IgD-negative memory B cell (primary cell): Measurements from ENCODE around the gene ARHGEF12. TPM values are rescaled to one million over a fixed set of nuclear protein-coding genes. Genes with fewer than 3 reads are reported as not detected.
A peak's percentile ranks its signal among the peaks of the same experiment; 100 is the strongest.

Experiments
- H3K27ac Mint-ChIP-seq, 3 donors: one replicate each; pipeline ENCODE4 v1.8.0; 2020 to 2022; ENCODE audit warnings: mild to moderate bottlenecking in 3 of 3, mixed read lengths in 3 of 3, moderate library complexity in 1 of 3
- H3K27me3 Mint-ChIP-seq: one replicate; pipeline ENCODE4 v1.8.0; 2021; ENCODE audit warnings: mixed read lengths
- H3K36me3 Mint-ChIP-seq: one replicate; pipeline ENCODE4 v1.8.0; 2020; ENCODE audit warnings: mild to moderate bottlenecking, mixed read lengths
- H3K4me1 Mint-ChIP-seq, 3 donors: one replicate each; pipeline ENCODE4 v1.8.0; 2020 to 2022; ENCODE audit warnings: mixed read lengths in 3 of 3, mild to moderate bottlenecking in 1 of 3
- H3K4me3 Mint-ChIP-seq, 4 donors: one replicate each; pipeline ENCODE4 v1.8.0; 2020 to 2022; ENCODE audit warnings: mild to moderate bottlenecking in 4 of 4, mixed read lengths in 4 of 4, moderate library complexity in 3 of 4
- H3K9me3 Mint-ChIP-seq, 3 donors: one replicate each; pipeline ENCODE4 v1.8.0; 2020 to 2021; ENCODE audit warnings: mixed read lengths in 3 of 3, mild to moderate bottlenecking in 1 of 3
- polyA plus RNA-seq: library from polyadenylated mRNA; unstranded; fragments of 300-500 nt; fragmentation: Illumina TruSeq; gene quantifications from one replicate; pipeline ENCODE4 v1.2.3, GENCODE V29; 2021

Gene ARHGEF12
- polyA plus RNA-seq, 1 donor from 2014 or later = 4.5 TPM

DNA sequence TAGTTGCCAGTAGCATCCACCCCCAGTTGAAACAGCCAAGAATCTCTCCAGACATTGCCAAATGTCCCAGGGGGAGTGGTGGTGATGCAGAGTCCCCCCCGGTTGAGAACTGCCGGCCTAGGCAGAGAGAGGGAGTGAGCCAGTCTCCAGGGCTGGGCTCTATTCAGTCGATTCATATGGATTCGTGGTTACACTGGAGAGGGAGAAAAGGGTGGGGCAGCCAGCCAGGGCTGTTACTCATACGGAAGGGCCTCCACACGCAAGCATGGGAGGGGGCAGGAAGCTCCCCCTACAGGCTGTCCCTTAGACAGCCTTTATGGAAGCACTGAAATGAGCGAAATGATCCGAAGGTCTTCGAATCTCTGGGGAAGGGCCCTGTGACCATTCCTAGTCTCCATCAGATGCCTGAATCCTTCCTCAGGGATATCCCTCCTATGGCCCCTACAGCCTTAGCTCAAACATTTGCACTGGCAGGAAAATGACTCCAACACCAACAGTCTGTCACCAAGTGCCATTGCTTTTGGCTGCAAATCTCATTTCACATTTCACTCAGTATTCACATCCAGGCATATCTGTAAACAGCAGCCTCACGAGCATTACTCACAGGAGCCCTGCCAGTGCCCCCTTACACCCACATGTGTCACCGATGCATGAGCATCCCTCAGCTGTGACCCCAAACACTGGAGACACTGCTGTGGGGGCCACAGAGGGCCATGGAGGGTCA is 29.5 kb upstream of the ARHGEF12 start:
- Mint-ChIP-seq H3K4me3 (no peak overlapping the region), H3K4me1 (peaks cover 0 to 5% (median 2%) of the 10 kb centered on the region in 3 donors), H3K9me3 (no peaks in the 10 kb centered on the region), H3K36me3 (no peaks in the 10 kb centered on the region), H3K27ac (peak overlapping the region in 1 of 3 donors; percentile 78), H3K27me3 (peaks cover 6% of the 10 kb centered on the region)

DNA sequence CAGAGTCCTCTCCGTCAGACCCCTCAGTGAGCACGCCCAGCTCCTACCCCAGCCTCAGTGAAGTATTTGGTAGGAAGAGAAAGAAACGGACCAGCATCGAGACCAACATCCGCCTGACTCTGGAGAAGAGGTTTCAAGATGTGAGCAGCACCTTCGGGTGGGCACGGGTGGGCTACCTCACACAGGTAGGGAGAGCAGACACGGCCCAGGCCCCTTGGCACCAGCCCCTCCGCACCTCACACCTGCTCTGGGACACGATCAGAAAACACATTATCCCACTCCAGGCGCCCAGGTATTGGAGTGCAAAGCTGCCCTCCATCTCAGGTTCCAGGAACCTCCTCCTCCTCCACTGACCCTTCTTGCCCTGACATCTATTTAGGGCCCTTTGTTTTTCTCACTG is 28.7 kb upstream of the ARHGEF12 start:
- peaks cover 0 to 5% (median 2%) of the 10 kb centered on the region in 3 donors for H3K4me1 Mint-ChIP-seq
- no peaks in the 10 kb centered on the region for H3K9me3 Mint-ChIP-seq

DNA sequence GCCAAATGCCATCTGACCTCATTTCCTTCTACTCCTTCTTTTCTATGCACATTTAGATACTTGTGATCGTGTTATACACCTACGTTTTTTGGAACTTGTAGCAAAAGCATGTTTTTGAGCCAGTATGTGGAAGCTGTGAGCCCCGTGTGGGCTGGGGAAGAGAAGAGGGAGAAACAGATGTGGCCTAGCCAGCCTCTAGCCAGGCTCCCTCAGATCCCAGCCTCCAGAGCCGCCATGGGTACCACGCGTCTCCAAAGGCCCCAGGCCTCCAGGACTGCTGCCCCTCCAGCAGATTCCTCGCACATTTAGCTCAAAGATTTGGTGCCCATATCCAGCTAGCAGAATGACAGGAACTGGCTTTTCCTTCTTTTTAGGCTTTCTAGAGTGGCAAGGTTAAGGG is 28.1 kb upstream of the ARHGEF12 start:
- H3K9me3 Mint-ChIP-seq = no peaks in the 10 kb centered on the region
- H3K27me3 Mint-ChIP-seq = peaks cover 9% of the 10 kb centered on the region
- H3K27ac Mint-ChIP-seq = no peak overlapping the region
- no peak overlapping the region for H3K4me3 Mint-ChIP-seq
- peaks cover 2% of the 10 kb centered on the region for H3K36me3 Mint-ChIP-seq
- peaks cover 0 to 4% (median 1%) of the 10 kb centered on the region in 3 donors for H3K4me1 Mint-ChIP-seq

More for the DNA sequence above, 28.7 kb upstream of the ARHGEF12 start:
- Mint-ChIP-seq H3K36me3 (no peaks in the 10 kb centered on the region), H3K4me3 (no peak overlapping the region), H3K27me3 (peaks cover 7% of the 10 kb centered on the region), H3K27ac (peak overlapping the region in 1 of 3 donors; percentile 78)

DNA sequence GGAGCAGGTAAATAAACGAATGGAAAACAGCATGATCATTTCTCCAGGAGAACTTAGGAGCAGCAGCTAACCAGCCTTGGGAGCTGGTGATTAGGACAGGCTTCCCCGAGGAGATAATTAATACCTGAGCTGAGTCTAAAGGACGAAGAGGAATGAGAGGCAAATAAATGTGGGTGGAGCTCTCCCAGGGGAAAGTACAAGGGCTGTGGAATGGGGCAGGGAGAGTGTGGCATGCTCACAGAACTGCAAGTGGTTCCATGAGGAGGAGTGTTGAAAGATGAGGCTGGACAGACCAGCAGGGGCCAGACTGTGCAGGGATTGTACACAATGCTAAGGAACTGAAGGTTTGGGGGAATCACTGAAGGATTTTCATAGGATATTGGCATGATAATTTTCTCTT is 25.3 kb upstream of the ARHGEF12 start:
- Mint-ChIP-seq H3K27ac (no peak overlapping the region), H3K36me3 (peaks cover 2% of the 10 kb centered on the region), H3K27me3 (peaks cover 8% of the 10 kb centered on the region), H3K9me3 (peaks cover 0 to 2% (median 0%) of the 10 kb centered on the region in 3 donors), H3K4me3 (no peak overlapping the region), H3K4me1 (no peaks in the 10 kb centered on the region)

DNA sequence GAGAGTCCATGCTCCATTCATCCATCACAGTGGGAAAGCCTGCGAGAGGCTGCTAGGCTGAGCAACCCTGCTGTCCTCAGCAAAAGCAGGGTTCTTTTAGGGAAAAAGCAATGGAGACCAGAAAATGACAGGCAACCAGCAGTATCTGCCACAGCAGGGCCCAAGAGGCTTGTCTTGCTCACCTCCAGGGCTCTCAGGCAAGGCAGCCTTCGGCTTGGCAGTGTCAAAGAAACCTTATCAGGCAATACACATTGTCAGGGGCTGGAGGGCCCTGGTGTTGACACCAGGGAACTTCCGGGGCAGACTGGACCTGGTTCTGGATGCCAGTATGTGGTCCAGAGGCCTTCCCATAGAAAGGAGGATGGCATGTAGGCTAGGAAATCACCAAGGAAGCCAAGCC is 21.4 kb upstream of the ARHGEF12 start:
- no peaks in the 10 kb centered on the region for H3K4me1 Mint-ChIP-seq
- H3K36me3 Mint-ChIP-seq = peaks cover 2% of the 10 kb centered on the region
- peaks cover 0 to 2% (median 0%) of the 10 kb centered on the region in 3 donors for H3K9me3 Mint-ChIP-seq
- no peak overlapping the region for H3K4me3 Mint-ChIP-seq
- H3K27ac Mint-ChIP-seq = no peak overlapping the region
- H3K27me3 Mint-ChIP-seq = peaks cover 14% of the 10 kb centered on the region

DNA sequence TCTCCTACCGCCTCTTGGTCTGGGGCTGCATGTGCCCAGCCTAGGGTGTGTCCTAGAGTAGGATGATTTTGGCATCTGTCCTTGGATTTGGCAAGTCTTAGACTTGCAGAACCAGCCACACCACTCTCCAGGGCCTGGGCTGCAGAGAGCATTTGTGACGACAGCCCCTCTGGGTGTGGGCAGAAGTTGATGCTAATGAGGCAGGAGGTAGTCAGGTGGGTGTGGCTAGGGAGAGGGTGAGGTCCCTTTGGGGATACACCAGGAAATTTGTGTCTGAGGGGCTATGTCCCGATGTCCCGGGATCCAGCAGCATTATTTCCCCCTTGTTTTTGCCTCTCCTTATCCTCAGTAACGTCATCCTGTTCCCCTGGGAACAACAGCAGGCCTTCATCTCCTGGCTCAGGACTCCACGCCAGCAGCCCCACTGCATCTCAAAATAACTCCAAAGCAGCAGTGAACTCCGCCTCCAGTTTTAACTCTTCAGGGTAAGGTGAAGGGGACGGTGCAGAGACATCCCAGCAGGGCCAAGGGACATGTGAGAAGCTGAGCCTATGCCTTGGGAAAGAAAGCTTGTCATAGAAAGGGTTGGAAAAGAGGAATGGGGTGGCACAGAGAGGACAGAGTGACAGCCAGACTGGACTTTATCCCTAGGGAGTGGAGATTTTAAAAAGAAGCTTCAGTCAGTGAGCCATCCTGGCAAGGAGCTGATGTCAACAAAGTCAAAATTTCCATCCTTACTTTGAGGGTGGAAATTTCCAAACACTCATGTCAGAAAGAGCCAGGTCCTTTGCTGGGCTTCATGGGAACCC is 19.1 kb upstream of the ARHGEF12 start:
- Mint-ChIP-seq H3K4me1 (no peaks in the 10 kb centered on the region), H3K36me3 (peaks cover 2% of the 10 kb centered on the region), H3K27ac (no peak overlapping the region), H3K9me3 (peaks cover 0 to 2% (median 0%) of the 10 kb centered on the region in 3 donors), H3K4me3 (no peak overlapping the region), H3K27me3 (peaks cover 16% of the 10 kb centered on the region)

DNA sequence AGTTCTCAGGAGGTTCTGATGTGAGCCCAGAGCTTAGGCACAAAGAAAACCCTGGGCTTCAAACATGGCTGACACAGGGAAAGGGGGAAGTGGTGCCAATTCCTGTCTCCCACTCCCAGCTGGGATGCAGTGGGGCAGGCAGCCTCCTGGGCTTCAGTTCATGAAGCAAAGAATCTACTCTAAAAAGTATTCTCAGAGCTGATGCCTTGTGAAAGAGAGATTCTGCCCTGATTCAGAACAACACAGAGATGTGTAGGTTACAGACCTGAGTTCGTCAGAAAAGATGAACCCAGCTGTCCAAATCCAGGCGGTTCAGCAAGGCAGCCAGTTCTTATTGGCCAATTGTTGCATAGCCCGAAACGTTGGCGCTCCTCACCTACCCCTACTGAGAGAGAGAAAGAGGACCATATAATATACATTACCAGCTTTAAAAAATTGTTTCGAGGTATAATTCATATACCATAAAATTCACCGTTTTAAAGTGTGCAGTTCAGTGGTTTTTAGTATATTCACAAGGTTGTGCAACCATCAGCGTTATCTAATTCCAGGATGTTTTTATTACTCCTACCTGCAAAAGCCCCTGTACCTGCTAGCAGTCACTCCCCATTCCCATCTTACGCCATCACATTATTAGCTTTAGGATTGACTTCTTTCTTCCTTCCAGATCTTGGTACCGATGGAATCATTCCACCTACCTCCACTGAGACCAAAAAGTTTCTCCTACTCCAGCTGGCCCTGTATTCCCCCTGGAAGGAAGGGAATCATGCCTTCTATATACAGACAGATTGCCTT is 18.3 kb upstream of the ARHGEF12 start:
- Mint-ChIP-seq H3K36me3 (peaks cover under 1% of the 10 kb centered on the region), H3K9me3 (peaks cover 0 to 2% (median 0%) of the 10 kb centered on the region in 3 donors), H3K27me3 (peaks cover 15% of the 10 kb centered on the region), H3K27ac (no peak overlapping the region), H3K4me3 (no peak overlapping the region), H3K4me1 (no peaks in the 10 kb centered on the region)

DNA sequence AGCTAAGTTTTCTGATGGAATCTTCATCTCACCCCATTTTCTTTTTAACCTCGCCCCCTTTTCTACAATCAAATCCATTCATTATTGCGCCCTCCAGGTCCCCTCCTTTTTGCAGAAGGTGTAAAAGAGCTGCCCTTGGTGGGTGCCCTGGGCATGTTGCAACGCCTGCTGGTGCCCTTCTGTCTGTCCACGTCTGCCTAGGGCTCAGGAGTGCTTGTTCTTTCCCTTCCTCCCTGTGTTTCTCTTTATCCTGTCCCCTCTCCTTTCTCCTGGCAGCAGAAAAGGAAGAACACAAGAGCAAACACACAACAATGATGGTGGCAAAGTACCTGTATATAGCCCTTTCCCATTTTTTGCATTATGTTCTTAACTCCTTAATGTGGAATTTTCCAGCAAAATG is 17.3 kb upstream of the ARHGEF12 start:
- Mint-ChIP-seq H3K36me3 (no peaks in the 10 kb centered on the region), H3K27ac (no peak overlapping the region), H3K27me3 (peaks cover 17% of the 10 kb centered on the region), H3K4me3 (no peak overlapping the region), H3K4me1 (no peaks in the 10 kb centered on the region), H3K9me3 (peaks cover 0 to 2% (median 0%) of the 10 kb centered on the region in 3 donors)

DNA sequence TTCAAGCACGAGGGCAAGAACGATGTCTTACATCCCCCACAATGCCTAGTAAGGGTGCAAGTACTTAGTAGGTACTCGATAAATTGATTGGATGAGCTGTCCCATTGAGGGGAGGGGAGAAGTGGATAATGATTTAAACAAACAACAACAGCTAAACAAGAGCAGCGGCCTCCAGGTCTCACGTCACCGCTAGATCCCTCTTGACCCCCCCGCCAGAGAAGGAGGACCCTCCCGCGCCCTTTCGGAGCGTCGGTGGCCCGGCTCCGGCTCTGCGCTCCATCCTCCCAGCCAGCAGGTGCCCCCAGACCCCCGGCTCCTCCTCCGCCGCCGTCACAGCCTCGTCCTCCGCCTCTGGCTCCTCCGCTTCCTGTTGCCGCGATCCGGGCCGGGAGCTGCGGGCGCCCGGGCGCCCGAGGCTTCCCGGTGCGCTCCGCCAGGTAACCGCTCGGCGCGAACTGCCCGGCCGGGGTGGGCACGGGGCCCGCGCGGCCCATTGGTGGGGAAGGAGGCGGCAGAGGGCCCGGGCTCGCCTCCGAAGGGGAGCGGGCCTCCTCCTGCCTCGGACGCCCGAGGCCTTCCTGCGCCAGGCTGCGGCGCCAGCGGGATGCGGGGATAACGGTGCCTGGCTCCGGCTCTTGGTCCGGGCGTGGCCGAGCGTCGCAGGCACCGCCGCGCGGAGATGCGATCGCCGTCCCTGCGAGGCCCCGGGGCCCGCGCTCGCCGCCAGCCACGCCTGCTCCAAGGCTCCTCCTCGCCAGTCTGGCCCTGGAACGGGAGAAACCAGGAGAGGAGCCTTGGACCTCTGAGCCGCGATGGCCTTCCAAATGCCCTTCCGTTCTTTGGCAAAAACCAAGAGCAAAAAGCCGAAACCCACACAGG is 11.0 kb upstream of the ARHGEF12 start, which contains the start of gene TLCD5:
Gene TLCD5, plus strand, starts transcription at position 368 of the 879 bp plus-strand sequence. CDS start 2,143 bp downstream, outside the sequence.
- H3K9me3 Mint-ChIP-seq = no peaks in the 10 kb centered on the region
- H3K36me3 Mint-ChIP-seq = no peaks in the 10 kb centered on the region
- peak within 1 kb of the TSS in 1 of 3 donors; percentile 81 for H3K27ac Mint-ChIP-seq
- peaks cover 33% of the 10 kb centered on the region for H3K27me3 Mint-ChIP-seq
- H3K4me1 Mint-ChIP-seq = peaks cover 8 to 11% (median 8%) of the 10 kb centered on the region in 3 donors
- peak within 1 kb of the TSS; percentile 67 to 90 (median 82) for H3K4me3 Mint-ChIP-seq

DNA sequence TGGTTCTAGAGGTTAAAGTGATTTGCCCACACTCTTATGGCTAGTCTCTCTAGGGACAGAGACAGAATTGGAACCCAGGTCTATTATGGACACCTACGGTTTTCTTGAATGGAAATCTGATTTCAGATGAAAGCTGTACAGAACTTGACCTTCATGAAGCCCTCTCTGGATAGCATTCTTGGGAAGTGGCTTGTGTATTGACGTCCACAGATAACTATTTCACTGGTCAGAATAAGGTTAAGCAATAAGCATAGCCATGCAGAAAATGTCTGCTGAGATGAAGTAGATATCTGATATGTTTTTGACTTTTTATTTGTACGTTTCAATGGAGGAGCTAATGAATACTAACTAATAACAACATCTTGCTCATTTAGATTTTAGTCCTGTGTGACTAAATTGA is 10.0 kb upstream of the ARHGEF12 start:
- Mint-ChIP-seq H3K27me3 (peaks cover 32% of the 10 kb centered on the region), H3K9me3 (no peaks in the 10 kb centered on the region), H3K4me3 (peak overlapping the region; percentile 22 to 80 (median 68)), H3K4me1 (peaks cover 8 to 11% (median 8%) of the 10 kb centered on the region in 3 donors), H3K27ac (peak overlapping the region in 1 of 3 donors; percentile 63), H3K36me3 (no peaks in the 10 kb centered on the region)

DNA sequence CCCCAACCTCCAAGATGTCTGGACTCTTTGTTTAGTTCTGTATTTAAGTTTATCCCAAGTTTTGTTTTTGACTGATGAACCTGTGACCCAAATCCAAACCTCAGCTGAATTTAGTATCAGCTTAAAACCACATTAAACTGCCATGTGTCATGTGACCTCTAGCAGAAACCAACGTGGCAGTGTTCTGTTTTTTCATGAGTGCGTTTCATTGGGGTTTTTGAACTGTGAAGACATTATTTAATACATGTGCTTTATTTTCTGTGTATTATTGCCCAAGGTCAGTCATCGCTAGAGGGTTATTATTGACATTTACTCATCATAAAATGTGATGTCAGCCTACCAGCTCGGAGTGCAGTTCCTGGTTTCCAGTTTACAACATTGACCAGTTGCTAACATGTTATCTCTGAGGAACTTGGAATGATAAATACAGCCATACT is 9.3 kb upstream of the ARHGEF12 start:
- Mint-ChIP-seq H3K4me1 (peaks cover 8 to 11% (median 8%) of the 10 kb centered on the region in 3 donors), H3K9me3 (no peaks in the 10 kb centered on the region), H3K36me3 (no peaks in the 10 kb centered on the region), H3K27ac (no peak overlapping the region), H3K4me3 (peak overlapping the region in 1 of 4 donors; percentile 22), H3K27me3 (peaks cover 31% of the 10 kb centered on the region)

DNA sequence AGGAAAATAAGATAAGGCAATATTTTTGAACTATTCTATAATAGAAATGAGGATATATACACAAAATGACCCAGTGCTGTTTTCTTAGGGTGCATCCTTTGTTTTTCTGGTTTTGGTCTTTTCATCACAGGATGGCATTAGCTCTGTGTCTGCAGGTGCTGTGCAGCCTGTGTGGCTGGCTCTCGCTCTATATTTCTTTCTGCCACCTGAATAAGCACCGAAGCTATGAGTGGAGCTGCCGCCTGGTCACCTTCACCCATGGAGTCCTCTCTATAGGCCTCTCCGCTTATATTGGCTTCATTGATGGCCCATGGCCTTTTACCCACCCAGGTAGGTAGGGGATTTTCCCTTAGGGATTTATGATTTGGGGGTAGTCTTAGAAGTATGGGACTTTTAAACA is 8.9 kb upstream of the ARHGEF12 start:
- Mint-ChIP-seq H3K9me3 (no peaks in the 10 kb centered on the region), H3K4me1 (peaks cover 8 to 11% (median 8%) of the 10 kb centered on the region in 3 donors), H3K27me3 (peaks cover 31% of the 10 kb centered on the region), H3K36me3 (no peaks in the 10 kb centered on the region), H3K27ac (no peak overlapping the region), H3K4me3 (peak overlapping the region in 1 of 4 donors; percentile 31)

DNA sequence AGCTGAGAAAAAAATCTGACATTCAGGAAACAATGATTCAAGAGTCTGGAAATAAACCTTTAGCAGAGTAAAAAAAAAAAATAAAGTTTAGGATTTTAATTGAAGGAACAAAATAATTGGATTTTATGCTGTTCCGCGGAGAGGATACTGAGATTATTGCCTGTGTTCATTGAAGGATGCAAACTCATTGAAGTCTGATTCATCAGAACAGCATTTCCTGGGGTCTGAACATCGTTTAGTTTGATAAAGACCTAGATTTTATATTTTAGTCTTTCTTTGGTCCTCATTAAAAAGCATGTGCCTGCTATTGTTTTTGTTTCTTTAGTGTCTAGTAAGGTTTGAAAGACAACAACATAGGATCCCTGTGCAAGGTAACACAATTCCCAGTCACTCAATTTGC is 6.7 kb upstream of the ARHGEF12 start:
- no peaks in the 10 kb centered on the region for H3K9me3 Mint-ChIP-seq
- peaks cover 8 to 11% (median 8%) of the 10 kb centered on the region in 3 donors for H3K4me1 Mint-ChIP-seq
- no peaks in the 10 kb centered on the region for H3K36me3 Mint-ChIP-seq
- no peak overlapping the region for H3K4me3 Mint-ChIP-seq
- H3K27me3 Mint-ChIP-seq = peaks cover 25% of the 10 kb centered on the region
- no peak overlapping the region for H3K27ac Mint-ChIP-seq

DNA sequence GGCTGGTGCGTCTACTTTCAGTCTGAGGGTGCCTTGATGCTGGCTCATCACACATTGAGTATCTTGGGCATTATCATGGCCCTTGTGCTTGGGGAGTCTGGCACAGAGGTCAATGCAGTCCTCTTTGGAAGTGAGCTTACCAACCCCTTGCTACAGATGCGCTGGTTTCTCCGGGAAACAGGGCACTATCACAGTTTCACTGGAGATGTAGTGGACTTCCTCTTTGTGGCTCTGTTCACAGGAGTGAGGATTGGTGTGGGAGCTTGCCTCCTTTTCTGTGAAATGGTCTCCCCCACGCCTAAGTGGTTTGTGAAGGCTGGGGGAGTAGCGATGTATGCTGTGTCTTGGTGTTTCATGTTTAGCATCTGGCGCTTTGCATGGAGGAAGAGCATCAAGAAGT is 6.2 kb upstream of the ARHGEF12 start:
- Mint-ChIP-seq H3K9me3 (no peaks in the 10 kb centered on the region), H3K27ac (no peak overlapping the region), H3K4me3 (no peak overlapping the region), H3K4me1 (peaks cover 8 to 15% (median 8%) of the 10 kb centered on the region in 3 donors), H3K36me3 (no peaks in the 10 kb centered on the region), H3K27me3 (peaks cover 21% of the 10 kb centered on the region)
